Measurements from ENCODE around the gene KANTR.

DNA sequence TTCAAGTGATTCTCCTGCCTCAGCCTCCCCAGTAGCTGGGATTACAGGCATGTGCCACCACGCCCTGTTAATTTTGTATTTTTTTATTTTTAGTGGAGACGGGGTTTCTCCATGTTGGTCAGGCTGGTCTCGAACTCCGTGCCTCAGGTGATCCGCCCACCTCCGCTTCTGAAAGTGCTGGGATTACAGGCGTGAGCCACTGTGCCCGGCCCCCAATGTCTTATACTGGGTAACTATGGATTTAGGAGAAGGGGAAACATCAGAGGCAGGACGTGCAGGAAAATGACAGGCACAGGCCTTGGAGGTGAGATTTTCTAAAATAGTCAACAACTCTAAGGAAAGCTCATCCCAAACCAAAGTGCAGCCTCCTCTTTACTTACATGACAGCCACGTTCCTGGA is 22.9 kb upstream of the KANTR start:
- TF ChIP-seq, protein P1, sequence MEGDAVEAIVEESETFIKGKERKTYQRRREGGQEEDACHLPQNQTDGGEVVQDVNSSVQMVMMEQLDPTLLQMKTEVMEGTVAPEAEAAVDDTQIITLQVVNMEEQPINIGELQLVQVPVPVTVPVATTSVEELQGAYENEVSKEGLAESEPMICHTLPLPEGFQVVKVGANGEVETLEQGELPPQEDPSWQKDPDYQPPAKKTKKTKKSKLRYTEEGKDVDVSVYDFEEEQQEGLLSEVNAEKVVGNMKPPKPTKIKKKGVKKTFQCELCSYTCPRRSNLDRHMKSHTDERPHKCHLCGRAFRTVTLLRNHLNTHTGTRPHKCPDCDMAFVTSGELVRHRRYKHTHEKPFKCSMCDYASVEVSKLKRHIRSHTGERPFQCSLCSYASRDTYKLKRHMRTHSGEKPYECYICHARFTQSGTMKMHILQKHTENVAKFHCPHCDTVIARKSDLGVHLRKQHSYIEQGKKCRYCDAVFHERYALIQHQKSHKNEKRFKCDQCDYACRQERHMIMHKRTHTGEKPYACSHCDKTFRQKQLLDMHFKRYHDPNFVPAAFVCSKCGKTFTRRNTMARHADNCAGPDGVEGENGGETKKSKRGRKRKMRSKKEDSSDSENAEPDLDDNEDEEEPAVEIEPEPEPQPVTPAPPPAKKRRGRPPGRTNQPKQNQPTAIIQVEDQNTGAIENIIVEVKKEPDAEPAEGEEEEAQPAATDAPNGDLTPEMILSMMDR (IDR thresholded peaks at IDR 0.05), result no peak
- no peak for TF ChIP-seq POLR2AphosphoS5 (IDR thresholded peaks at IDR 0.05; ENCODE audit: low read depth, low read length)
- TF ChIP-seq, protein P2, sequence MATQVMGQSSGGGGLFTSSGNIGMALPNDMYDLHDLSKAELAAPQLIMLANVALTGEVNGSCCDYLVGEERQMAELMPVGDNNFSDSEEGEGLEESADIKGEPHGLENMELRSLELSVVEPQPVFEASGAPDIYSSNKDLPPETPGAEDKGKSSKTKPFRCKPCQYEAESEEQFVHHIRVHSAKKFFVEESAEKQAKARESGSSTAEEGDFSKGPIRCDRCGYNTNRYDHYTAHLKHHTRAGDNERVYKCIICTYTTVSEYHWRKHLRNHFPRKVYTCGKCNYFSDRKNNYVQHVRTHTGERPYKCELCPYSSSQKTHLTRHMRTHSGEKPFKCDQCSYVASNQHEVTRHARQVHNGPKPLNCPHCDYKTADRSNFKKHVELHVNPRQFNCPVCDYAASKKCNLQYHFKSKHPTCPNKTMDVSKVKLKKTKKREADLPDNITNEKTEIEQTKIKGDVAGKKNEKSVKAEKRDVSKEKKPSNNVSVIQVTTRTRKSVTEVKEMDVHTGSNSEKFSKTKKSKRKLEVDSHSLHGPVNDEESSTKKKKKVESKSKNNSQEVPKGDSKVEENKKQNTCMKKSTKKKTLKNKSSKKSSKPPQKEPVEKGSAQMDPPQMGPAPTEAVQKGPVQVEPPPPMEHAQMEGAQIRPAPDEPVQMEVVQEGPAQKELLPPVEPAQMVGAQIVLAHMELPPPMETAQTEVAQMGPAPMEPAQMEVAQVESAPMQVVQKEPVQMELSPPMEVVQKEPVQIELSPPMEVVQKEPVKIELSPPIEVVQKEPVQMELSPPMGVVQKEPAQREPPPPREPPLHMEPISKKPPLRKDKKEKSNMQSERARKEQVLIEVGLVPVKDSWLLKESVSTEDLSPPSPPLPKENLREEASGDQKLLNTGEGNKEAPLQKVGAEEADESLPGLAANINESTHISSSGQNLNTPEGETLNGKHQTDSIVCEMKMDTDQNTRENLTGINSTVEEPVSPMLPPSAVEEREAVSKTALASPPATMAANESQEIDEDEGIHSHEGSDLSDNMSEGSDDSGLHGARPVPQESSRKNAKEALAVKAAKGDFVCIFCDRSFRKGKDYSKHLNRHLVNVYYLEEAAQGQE (IDR thresholded peaks at IDR 0.05; ENCODE audit: insufficient read depth in 1 of 2, low read depth in 2 of 2, low read length in 1 of 2), result no peak
- no peak for TF ChIP-seq SIN3A (IDR thresholded peaks at IDR 0.05; ENCODE audit: borderline replicate concordance, insufficient read depth, low read depth, low read length)
- no peak for TF ChIP-seq TCF7L2 (IDR thresholded peaks at IDR 0.05; ENCODE audit: low read depth, low read length)
